CD14-positive monocyte (primary cell): ENCODE results near the gene C9orf78. TPM values are rescaled to one million over a fixed set of nuclear protein-coding genes. Genes with fewer than 3 reads are reported as not detected.

Experiments
- DNase-seq, 3 donors: peaks; one replicate each; pipeline ENCODE4 v3.0.0-alpha.2; 2011 to 2022
- H2AFZ ChIP-seq: 2 replicates; pipeline ENCODE4 v1.6.0; 2012; ENCODE audit warnings: mild to moderate bottlenecking, low read depth, low read length, inconsistent platforms; ENCODE audit not compliant: insufficient read depth, poor library complexity, severe bottlenecking
- H3K27ac ChIP-seq, 2 donors: 1 replicate in 1 of 2; 2 replicates in 1 of 2; pipeline ENCODE4 v1.5.1; 2012 to 2013; ENCODE audit warnings: low read length in 2 of 2, control low read depth in 1 of 2, inconsistent platforms in 1 of 2, low read depth in 1 of 2, mild to moderate bottlenecking in 1 of 2
- H3K27me3 ChIP-seq, 2 donors: one replicate each; pipeline versions ENCODE4 v1.6.0 to v1.6.1; 2011 to 2013; ENCODE audit warnings: low read length in 2 of 2; ENCODE audit not compliant: control insufficient read depth in 2 of 2, insufficient read depth in 2 of 2
- H3K36me3 ChIP-seq, 2 donors: replicated peaks in 1 of 2; 1 replicate in 1 of 2; 2 replicates in 1 of 2; pipeline versions ENCODE4 v1.5.1 to v1.6.1; 2012 to 2013; ENCODE audit warnings: low read length in 2 of 2, control low read depth in 1 of 2, inconsistent platforms in 1 of 2, mild to moderate bottlenecking in 1 of 2; ENCODE audit not compliant: insufficient read depth in 2 of 2, control insufficient read depth in 1 of 2
- H3K4me1 ChIP-seq, 2 donors: 1 replicate in 1 of 2; 2 replicates in 1 of 2; pipeline versions ENCODE4 v1.5.1 to v1.6.1; 2012 to 2013; ENCODE audit warnings: low read length in 2 of 2, control low read depth in 1 of 2, inconsistent platforms in 1 of 2, mild to moderate bottlenecking in 1 of 2, moderate library complexity in 1 of 2; ENCODE audit not compliant: insufficient read depth in 2 of 2, control insufficient read depth in 1 of 2
- H3K4me2 ChIP-seq: replicated peaks from 2 replicates; pipeline ENCODE3; 2012; ENCODE audit warnings: low read length, moderate library complexity, mild to moderate bottlenecking; ENCODE audit not compliant: poor library complexity, severe bottlenecking; ENCODE audit errors: extremely low read depth
- H3K4me3 ChIP-seq, 3 experiments: fragments of 200-600 bp in 1 of 3; sonication (generic) in 1 of 3; replicated peaks in 1 of 3; 1 replicate in 2 of 3; 2 replicates in 1 of 3; pipeline ENCODE4 v1.5.1; 2011 to 2013; ENCODE audit warnings: low read length in 3 of 3, mild to moderate bottlenecking in 3 of 3, control low read depth in 2 of 3, low read depth in 2 of 3, inconsistent platforms in 1 of 3, moderate library complexity in 1 of 3
- H3K79me2 ChIP-seq: 2 replicates; pipeline ENCODE4 v1.6.0; 2012; ENCODE audit warnings: mild to moderate bottlenecking, control low read depth, inconsistent platforms, low read length, moderate library complexity; ENCODE audit not compliant: insufficient read depth
- H3K9ac ChIP-seq: 2 replicates; pipeline ENCODE4 v1.6.0; 2017; ENCODE audit warnings: low read length, mild to moderate bottlenecking; ENCODE audit not compliant: insufficient read depth, poor library complexity, severe bottlenecking
- H3K9me3 ChIP-seq, 2 donors: replicated peaks in 1 of 2; 1 replicate in 1 of 2; 2 replicates in 1 of 2; pipeline versions ENCODE4 v1.5.1 to v1.6.1; 2012 to 2013; ENCODE audit warnings: low read length in 2 of 2, control low read depth in 1 of 2; ENCODE audit not compliant: control insufficient read depth in 1 of 2, insufficient read depth in 1 of 2
- H4K20me1 ChIP-seq: 2 replicates; pipeline ENCODE4 v1.6.0; 2012; ENCODE audit warnings: mild to moderate bottlenecking, low read length, control low read depth, moderate library complexity; ENCODE audit not compliant: insufficient read depth
- H3K27ac Mint-ChIP-seq, 7 donors: one replicate each; pipeline ENCODE4 v1.8.0; 2020; ENCODE audit warnings: mild to moderate bottlenecking in 7 of 7, mixed read lengths in 7 of 7, moderate library complexity in 6 of 7, inconsistent platforms in 2 of 7
- H3K27me3 Mint-ChIP-seq, 3 donors: one replicate each; pipeline ENCODE4 v1.8.0; 2021 to 2022; ENCODE audit warnings: low read depth in 3 of 3, mild to moderate bottlenecking in 3 of 3, mixed read lengths in 3 of 3, moderate library complexity in 3 of 3, inconsistent platforms in 1 of 3
- H3K36me3 Mint-ChIP-seq, 2 donors: one replicate each; pipeline ENCODE4 v1.8.0; 2020; ENCODE audit warnings: mixed read lengths in 2 of 2, inconsistent platforms in 1 of 2, mild to moderate bottlenecking in 1 of 2
- H3K4me1 Mint-ChIP-seq: one replicate; pipeline ENCODE4 v1.8.0; 2020; ENCODE audit warnings: mild to moderate bottlenecking, mixed read lengths
- H3K4me3 Mint-ChIP-seq, 2 donors: one replicate each; pipeline ENCODE4 v1.8.0; 2020; ENCODE audit warnings: mild to moderate bottlenecking in 2 of 2, mixed read lengths in 2 of 2, moderate library complexity in 1 of 2
- H3K9me3 Mint-ChIP-seq, 7 donors: one replicate each; pipeline ENCODE4 v1.8.0; 2020 to 2022; ENCODE audit warnings: mixed read lengths in 7 of 7, mild to moderate bottlenecking in 6 of 7, moderate library complexity in 6 of 7, inconsistent platforms in 2 of 7
- WGBS: methylation state at CpG from one replicate; pipeline ENCODE4 v1.1.5; 2013; ENCODE audit warnings: missing lambda C conversion rate; ENCODE audit not compliant: insufficient coverage; 5-methylcytosine and 5-hydroxymethylcytosine counted together
- intact Hi-C, 2 donors: fragments of 100-400 bp; cut with micrococcal nuclease; formaldehyde crosslinking; loops; one replicate each; pipeline versions ENCODE4 v1.15.0 to v1.15.1; 2023
- polyA minus RNA-seq: library from RNA; depleted of rRNA, polyadenylated mRNA; stranded (reverse); fragments of >200 nt; gene quantifications from 2 replicates; pipeline ENCODE4 v1.2.3, GENCODE V29; 2012
- polyA plus RNA-seq, 3 donors: library from polyadenylated mRNA; depleted of rRNA in 1 of 3; unstranded in 2 of 3; stranded (reverse) in 1 of 3; fragments of 300-500 nt in 2 of 3; fragments of >200 nt in 1 of 3; fragmentation: Illumina TruSeq in 2 of 3; gene quantifications; 1 replicate in 2 of 3; 2 replicates in 1 of 3; pipeline ENCODE4 v1.2.3, GENCODE V29; 2012 to 2021
- total RNA-seq, 12 experiments: library from RNA in 1 of 12; stranded (reverse) in 1 of 12; fragments of 120-200 nt in 1 of 12; gene quantifications; one replicate each; pipeline ENCODE4 v1.2.4 and lab custom pipeline; 2013 to 2026; ENCODE audit warnings: mixed read lengths in 6 of 12, inconsistent platforms in 1 of 12
- TF ChIP-seq, protein P1 (sequence below): fragments of 200-600 bp; IDR thresholded peaks from one replicate; pipeline ENCODE4 v1.8.0; 2022; ENCODE audit warnings: antibody characterized with exemption, mild to moderate bottlenecking

The C9orf78 gene, protein sequence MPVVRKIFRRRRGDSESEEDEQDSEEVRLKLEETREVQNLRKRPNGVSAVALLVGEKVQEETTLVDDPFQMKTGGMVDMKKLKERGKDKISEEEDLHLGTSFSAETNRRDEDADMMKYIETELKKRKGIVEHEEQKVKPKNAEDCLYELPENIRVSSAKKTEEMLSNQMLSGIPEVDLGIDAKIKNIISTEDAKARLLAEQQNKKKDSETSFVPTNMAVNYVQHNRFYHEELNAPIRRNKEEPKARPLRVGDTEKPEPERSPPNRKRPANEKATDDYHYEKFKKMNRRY
- total RNA-seq (2013) = 76.6 TPM
- polyA plus RNA-seq = 10 to 100 TPM; 53.3 to 82.4 (median 65.5) TPM
- 18.4 and 42.2 TPM in 2 replicates for polyA minus RNA-seq
- total RNA-seq (lab: John Stamatoyannopoulos, UW) = 7.9 to 65.3 (median 42.3) reads per million in 11 experiments

DNA sequence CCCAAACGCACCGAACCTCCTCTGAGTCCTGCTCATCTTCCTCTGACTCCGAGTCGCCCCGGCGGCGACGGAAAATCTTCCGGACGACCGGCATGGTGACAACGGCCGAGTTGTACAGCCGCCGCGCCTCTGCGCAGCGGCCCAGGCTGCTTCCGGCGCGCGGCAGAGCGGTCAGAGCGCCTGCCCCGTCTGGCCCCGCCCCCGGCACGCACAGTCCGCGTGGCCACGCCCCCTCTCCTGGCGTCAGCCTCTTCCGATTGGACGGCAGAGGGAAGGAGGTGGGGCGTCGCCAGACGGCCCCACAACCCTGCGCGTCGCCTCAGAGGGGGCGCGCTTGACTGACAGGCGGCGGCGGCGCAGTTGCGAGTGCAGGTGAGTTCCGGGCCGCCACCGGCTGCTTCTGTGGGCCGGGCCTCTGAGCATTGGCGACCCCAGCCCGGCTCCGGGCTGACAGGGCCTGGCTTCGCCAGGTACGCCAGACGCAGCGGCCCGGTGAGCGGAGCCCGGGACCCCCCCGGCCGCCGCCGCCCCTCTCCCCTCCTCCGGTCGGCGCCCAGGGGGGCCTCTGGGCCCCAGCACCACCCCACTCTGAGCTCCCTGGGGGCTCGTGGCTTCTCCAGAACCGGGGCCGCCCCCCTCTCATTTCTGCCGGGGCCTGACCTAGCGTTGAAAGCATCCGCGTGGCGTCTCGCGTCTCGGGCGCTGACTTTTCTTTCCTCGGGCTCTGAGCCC, at the start of gene C9orf78, which contains the start of gene USP20:
Gene C9orf78, minus strand, starts transcription at position 148 of the 732 bp plus-strand sequence. Its CDS starts 54 bp downstream, at position 94.
Gene USP20, plus strand, starts transcription at position 331 of the 732 bp plus-strand sequence. CDS start 17,098 bp downstream, outside the sequence.
- Mint-ChIP-seq H3K27ac (peak within 1 kb of the TSS; percentile 95 to 98 (median 97)), H3K27me3 (peaks cover 0 to 3% (median 1%) of the 10 kb centered on the region in 3 donors), H3K36me3 (peaks cover 27 to 41% of the 10 kb centered on the region in 2 donors), H3K4me3 (peak within 1 kb of the TSS; percentile 97 to 98), H3K4me1 (peaks cover 32% of the 10 kb centered on the region), H3K9me3 (no peaks in the 10 kb centered on the region)
- intact Hi-C loops = loop anchor here in 1 of 2 donors (5.0 kb wide), 1 partner anchor 33 kb away; the partner anchor contains the start of gene TOR1B
- peaks cover 27 to 34% of the 10 kb centered on the region in 2 donors for H3K36me3 ChIP-seq
- peak within 1 kb of the TSS; percentile 87 to 94 for H3K27ac ChIP-seq
- H3K9me3 ChIP-seq = no peaks in the 10 kb centered on the region
- H4K20me1 ChIP-seq = peaks cover 19% of the 10 kb centered on the region
- peak within 1 kb of the TSS; percentile 84 for H2AFZ ChIP-seq
- WGBS = under 1% methylated on average over 81 of the region's 81 CpGs
- peak within 1 kb of the TSS; percentile 54 to 88 (median 87) for H3K4me3 ChIP-seq
- peak within 1 kb of the TSS; percentile 91 for H3K9ac ChIP-seq
- no peaks in the 10 kb centered on the region for H3K27me3 ChIP-seq
- DNase-seq = peak; percentile 93 to 95 (median 95)
- H3K79me2 ChIP-seq = peaks cover 50% of the 10 kb centered on the region
- H3K4me2 ChIP-seq = peak within 1 kb of the TSS; percentile 97
- TF ChIP-seq, protein P1, sequence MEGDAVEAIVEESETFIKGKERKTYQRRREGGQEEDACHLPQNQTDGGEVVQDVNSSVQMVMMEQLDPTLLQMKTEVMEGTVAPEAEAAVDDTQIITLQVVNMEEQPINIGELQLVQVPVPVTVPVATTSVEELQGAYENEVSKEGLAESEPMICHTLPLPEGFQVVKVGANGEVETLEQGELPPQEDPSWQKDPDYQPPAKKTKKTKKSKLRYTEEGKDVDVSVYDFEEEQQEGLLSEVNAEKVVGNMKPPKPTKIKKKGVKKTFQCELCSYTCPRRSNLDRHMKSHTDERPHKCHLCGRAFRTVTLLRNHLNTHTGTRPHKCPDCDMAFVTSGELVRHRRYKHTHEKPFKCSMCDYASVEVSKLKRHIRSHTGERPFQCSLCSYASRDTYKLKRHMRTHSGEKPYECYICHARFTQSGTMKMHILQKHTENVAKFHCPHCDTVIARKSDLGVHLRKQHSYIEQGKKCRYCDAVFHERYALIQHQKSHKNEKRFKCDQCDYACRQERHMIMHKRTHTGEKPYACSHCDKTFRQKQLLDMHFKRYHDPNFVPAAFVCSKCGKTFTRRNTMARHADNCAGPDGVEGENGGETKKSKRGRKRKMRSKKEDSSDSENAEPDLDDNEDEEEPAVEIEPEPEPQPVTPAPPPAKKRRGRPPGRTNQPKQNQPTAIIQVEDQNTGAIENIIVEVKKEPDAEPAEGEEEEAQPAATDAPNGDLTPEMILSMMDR = no peak
- H3K4me1 ChIP-seq = peaks cover 20 to 26% of the 10 kb centered on the region in 2 donors
